ENCODE results near the gene CRYBA2. TPM values are rescaled to one million over a fixed set of nuclear protein-coding genes. Genes with fewer than 3 reads are reported as not detected.

CRYBA2 gene
- total RNA-seq, 4 donors from 2014 or later: 5.6 TPM; not detected in 3

DNA sequence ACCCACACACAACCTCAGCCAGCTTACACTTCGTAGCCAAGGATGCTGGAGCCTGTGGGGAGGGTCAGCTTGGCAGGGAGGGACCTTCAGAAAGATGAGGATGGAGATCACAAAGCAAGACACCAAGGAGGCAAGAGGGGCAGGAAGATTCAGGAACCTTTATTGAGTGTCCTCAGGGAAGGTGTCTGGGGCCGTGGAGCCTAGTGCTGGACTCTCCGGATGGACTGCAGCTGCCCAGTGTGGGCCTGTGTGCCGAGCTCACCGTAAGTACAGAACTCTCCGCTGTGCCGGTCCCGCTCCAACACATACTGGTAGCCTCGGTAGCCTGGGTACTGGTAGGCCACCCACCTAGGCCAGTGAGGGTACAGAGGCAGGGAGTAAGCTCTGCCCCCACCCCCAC, 3.2 kb downstream of the CRYBA2 start:
- 35% methylated on average over 9 of the region's 9 CpGs; no CpG with 5 or more reads in 1 of the 2 donors for WGBS, 2 donors (ENCODE audit: low coverage in 1 of 2)
- in situ Hi-C loops (cut with MboI; ENCODE audit: low pct_ligation_motif_present in 1 of 4, low pct_unique_long_range_greater_than_20kb in 1 of 4, low sequenced_read_pairs in 3 of 4): no loop called here
- H3K4me3 ChIP-seq: no peak overlapping the region
- TF ChIP-seq POLR2AphosphoS5 (IDR thresholded peaks at IDR 0.05): no peak
- TF ChIP-seq, protein P1, sequence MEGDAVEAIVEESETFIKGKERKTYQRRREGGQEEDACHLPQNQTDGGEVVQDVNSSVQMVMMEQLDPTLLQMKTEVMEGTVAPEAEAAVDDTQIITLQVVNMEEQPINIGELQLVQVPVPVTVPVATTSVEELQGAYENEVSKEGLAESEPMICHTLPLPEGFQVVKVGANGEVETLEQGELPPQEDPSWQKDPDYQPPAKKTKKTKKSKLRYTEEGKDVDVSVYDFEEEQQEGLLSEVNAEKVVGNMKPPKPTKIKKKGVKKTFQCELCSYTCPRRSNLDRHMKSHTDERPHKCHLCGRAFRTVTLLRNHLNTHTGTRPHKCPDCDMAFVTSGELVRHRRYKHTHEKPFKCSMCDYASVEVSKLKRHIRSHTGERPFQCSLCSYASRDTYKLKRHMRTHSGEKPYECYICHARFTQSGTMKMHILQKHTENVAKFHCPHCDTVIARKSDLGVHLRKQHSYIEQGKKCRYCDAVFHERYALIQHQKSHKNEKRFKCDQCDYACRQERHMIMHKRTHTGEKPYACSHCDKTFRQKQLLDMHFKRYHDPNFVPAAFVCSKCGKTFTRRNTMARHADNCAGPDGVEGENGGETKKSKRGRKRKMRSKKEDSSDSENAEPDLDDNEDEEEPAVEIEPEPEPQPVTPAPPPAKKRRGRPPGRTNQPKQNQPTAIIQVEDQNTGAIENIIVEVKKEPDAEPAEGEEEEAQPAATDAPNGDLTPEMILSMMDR (IDR thresholded peaks at IDR 0.05): no peak
- TF ChIP-seq POLR2A (IDR thresholded peaks at IDR 0.05): no peak
- no peak for TF ChIP-seq EP300 (IDR thresholded peaks at IDR 0.05; ENCODE audit: low read depth)
- intact Hi-C loops (cut with DNase I; ENCODE audit: low total_unique reads): no loop called here
- H3K36me3 ChIP-seq: no peaks in the 10 kb centered on the region
- no peak for DNase-seq
- H3K27ac ChIP-seq: no peak overlapping the region
- H3K9me3 ChIP-seq: no peaks in the 10 kb centered on the region
- H3K4me1 ChIP-seq: peaks cover 15 to 24% (median 23%) of the 10 kb centered on the region in 4 donors
- peaks cover 100% of the 10 kb centered on the region for H3K27me3 ChIP-seq

DNA sequence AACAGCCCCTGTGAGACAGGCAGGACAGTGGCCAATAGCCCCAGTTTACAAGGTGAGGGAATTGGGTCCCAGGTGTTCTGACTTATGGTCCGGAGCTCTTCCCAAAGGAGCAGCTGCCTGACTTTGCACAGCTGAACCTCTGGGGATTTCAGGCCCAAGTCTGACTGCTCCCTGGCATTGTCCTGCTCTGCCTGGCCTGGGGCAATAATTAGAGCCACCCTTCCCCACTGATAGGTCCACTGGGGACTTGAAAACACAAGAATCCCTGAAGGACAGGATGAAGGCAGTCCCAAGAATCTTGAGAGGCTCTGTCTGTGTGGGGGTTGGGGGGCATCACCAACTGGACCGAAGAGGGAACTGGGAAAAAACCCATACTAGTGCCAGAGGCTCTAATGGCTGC, 4.6 kb downstream of the CRYBA2 start:
- WGBS, 2 donors (ENCODE audit: low coverage in 1 of 2): 65% methylated on average over 2 of the region's 2 CpGs; no CpG with 5 or more reads in 1 of the 2 donors
- TF ChIP-seq, protein P1 (IDR thresholded peaks at IDR 0.05): no peak
- TF ChIP-seq POLR2AphosphoS5 (IDR thresholded peaks at IDR 0.05): no peak
- no peak for TF ChIP-seq EP300 (IDR thresholded peaks at IDR 0.05; ENCODE audit: low read depth)
- no peak for TF ChIP-seq POLR2A (IDR thresholded peaks at IDR 0.05)
- Histone ChIP-seq H3K36me3 (no peaks in the 10 kb centered on the region), H3K9me3 (no peaks in the 10 kb centered on the region), H3K4me3 (no peak overlapping the region), H3K27me3 (peaks cover 100% of the 10 kb centered on the region), H3K27ac (no peak overlapping the region), H3K4me1 (peaks cover 14 to 29% (median 27%) of the 10 kb centered on the region in 4 donors)
- intact Hi-C loops (cut with DNase I; ENCODE audit: low total_unique reads) (no loop called here), in situ Hi-C loops (cut with MboI; ENCODE audit: low pct_ligation_motif_present in 1 of 4, low pct_unique_long_range_greater_than_20kb in 1 of 4, low sequenced_read_pairs in 3 of 4) (no loop called here)
- no peak for DNase-seq

DNA sequence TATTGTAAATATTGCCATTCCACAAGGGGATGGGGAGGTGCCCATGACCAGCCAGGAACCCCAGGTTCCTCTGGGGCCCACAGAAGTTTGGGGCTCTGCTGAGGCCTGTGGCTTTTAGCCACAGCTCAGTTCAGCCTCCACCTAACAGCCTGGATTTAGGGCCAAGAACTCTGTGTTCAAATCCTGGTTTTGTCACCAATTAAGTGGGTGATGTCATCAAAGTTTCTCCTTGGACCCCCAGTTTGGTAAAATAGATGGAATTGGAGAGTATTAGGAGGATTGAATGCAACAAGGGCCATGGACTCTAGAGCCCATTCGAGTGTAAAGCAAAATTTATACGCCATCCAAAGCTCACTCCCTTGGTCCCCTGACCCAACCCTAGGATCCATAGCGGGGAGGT, 5.1 kb downstream of the CRYBA2 start:
- 33 to 68% methylated on average over 1 to 3 of the region's 3 CpGs for WGBS, 2 donors (ENCODE audit: low coverage in 1 of 2)
- Histone ChIP-seq H3K27me3 (peaks cover 100% of the 10 kb centered on the region), H3K9me3 (no peaks in the 10 kb centered on the region), H3K36me3 (no peaks in the 10 kb centered on the region), H3K27ac (no peak overlapping the region), H3K4me1 (peaks cover 9 to 24% (median 22%) of the 10 kb centered on the region in 4 donors), H3K4me3 (no peak overlapping the region)
- no peak for DNase-seq
- TF ChIP-seq POLR2A (IDR thresholded peaks at IDR 0.05) (no peak), POLR2AphosphoS5 (IDR thresholded peaks at IDR 0.05) (no peak), EP300 (IDR thresholded peaks at IDR 0.05; ENCODE audit: low read depth) (no peak)
- TF ChIP-seq, protein P1 (IDR thresholded peaks at IDR 0.05): no peak
- in situ Hi-C loops (cut with MboI; ENCODE audit: low pct_ligation_motif_present in 1 of 4, low pct_unique_long_range_greater_than_20kb in 1 of 4, low sequenced_read_pairs in 3 of 4): no loop called here
- intact Hi-C loops (cut with DNase I; ENCODE audit: low total_unique reads): no loop called here

DNA sequence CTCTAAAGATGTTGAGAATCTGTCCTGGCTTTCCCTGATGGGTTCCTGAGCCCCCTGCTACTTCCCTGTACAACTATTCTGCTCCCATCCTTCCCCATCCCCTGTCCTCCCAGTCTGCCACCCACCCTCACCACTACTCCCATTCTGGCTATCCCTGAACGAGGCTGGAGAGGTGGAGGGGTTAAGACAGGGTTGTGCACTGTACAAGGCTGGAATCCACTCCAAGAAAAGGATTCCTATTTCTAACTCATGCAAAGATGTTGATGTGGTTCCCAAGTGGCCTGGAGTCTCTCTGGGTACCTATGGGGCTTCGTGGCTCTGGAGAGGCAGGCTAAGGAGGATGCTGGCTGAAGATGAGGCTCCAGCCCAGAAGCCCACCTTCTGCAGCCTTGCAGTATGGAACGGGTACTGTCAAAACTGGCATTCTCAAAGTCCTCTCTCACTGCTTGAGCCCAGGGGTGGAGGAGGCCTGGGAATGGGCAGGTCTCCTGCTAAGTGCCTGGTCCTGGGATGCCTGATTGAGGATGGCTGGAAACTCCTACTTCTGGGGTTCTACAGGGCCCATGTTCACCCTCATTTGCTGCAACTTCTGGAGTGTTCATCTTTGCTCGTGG, 7.0 kb downstream of the CRYBA2 start:
- intact Hi-C loops (cut with DNase I; ENCODE audit: low total_unique reads) (no loop called here), in situ Hi-C loops (cut with MboI; ENCODE audit: low pct_ligation_motif_present in 1 of 4, low pct_unique_long_range_greater_than_20kb in 1 of 4, low sequenced_read_pairs in 3 of 4) (no loop called here)
- DNase-seq: no peak
- H3K4me1 ChIP-seq: peaks cover 14 to 34% (median 29%) of the 10 kb centered on the region in 4 donors
- no peaks in the 10 kb centered on the region for H3K36me3 ChIP-seq
- no peaks in the 10 kb centered on the region for H3K9me3 ChIP-seq
- no peak overlapping the region for H3K27ac ChIP-seq
- 28 to 40% methylated on average over 2 to 4 of the region's 4 CpGs for WGBS, 2 donors (ENCODE audit: low coverage in 1 of 2)
- H3K4me3 ChIP-seq: no peak overlapping the region
- peaks cover 100% of the 10 kb centered on the region for H3K27me3 ChIP-seq
- TF ChIP-seq EP300 (IDR thresholded peaks at IDR 0.05; ENCODE audit: low read depth) (no peak), POLR2A (IDR thresholded peaks at IDR 0.05) (no peak), POLR2AphosphoS5 (IDR thresholded peaks at IDR 0.05) (no peak)
- TF ChIP-seq, protein P1 (IDR thresholded peaks at IDR 0.05): no peak
